HG02571 (cell line): ENCODE results near the gene CIAO2A.
A peak's percentile ranks its signal among the peaks of the same experiment; 100 is the strongest.

Experiments used
- ATAC-seq: cut with Tn5 transposase; IDR thresholded peaks from one replicate; pipeline ENCODE4 v1.9.1; 2021; ENCODE audit warnings: mild to moderate bottlenecking, moderate library complexity; ENCODE audit not compliant: unreplicated experiment

The CIAO2A gene

DNA sequence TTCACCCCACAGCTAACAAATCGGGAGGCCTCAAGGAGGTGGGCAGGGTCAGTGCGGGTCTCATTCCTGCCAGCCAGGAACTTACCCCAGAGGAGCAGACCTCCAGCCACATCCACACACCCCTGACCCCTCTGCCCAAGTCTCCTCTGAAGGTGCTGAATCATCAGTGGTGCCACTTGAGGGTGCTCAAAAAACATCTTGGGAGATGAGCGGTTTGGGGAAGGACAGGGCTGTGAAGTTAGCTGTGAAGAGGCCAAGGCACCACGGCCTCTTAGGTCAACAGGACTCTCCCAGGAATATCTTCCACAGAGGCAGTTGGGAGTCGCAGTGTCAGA lies 48.6 kb downstream of the CIAO2A start:
- no peak for ATAC-seq

DNA sequence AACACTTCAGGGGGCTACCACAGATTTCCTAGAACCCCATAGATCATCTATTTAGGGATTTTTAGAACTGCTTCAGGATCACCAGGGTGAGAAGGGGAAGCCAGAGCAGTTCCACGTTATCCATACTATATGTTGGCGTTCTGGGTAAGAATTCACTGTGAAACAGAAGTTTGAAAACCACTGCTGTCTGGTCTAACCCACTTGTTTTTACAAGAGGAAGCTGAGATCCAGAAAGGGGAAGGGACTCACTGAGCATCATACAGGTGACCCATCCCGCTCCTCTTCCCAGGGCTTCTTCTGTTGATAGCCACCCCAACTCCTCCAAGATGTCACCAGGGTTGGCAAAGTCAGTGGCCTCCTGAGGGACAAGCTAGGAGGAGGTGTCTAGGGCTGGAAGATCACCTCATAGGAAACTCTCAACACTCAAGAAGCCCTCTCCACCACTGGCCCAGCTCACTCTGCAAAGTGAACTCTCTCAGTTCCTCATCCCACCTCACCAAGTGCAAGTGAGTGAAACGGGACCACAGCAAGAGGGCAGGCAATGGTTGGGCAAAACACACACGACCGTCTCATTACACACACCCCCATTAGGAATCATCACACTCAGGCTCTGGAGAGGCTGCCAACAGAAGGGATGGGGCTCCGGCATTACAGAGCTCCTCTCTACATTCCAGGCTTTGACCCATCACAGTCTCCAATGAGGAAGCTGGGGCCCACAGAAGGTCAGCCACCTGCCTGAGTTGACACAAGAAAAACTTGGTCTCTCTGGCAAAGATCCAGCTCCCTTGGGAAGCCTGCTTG lies 49.1 kb downstream of the CIAO2A start:
- ATAC-seq, result peak; percentile 46

DNA sequence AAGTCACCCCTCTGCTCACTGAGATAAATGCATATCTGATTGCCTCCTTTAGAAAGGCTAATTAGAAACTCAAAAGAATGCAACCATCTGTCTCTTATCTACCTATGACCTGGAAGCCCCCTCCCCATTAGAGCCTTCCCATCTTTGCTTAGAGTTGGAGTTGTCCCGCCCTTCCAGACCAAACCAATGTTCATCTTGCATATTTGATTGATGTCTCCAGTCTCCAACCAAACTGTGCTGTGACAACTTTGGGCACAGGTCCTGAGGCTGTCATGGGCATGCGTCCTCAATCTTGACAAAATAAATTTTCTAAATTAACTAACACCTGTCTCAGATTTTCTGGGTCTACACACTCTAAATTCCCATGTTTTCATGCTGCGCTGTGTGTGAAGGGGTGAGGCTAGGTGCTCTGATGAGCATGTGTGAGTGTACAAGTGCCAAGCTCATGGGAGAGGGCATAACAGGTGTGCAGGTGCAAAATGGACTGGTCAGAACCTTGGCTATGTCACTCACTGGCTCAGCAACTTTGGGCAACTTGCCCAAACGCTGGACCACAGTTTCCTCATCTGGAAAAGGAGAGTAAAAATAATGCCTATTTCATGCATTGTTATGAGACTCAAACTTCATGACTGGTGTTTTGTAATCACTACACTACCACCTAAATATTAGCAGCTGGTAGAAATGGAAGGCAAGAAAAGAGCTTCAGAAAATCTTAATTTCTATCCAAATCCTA lies 54.6 kb downstream of the CIAO2A start:
- no peak for ATAC-seq

DNA sequence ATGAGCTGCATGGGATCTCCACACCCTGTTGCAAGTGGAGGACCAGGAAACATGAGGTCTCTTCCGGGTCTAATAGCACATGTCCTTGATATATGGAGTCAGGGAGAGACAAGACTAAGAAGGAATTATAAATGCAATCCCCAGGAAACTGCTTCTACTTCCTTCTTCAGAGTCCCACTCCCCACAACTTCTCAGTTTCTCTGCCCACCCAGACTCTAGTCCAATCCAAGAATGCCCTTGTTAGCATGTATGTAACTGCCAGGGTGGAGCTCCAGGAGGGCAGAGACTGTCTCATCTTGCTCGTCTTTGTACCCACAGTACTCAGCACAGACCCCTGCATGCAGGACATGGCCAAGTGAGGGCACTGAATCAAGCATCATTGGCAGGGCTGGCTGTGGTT lies 55.7 kb downstream of the CIAO2A start:
- ATAC-seq, result no peak

DNA sequence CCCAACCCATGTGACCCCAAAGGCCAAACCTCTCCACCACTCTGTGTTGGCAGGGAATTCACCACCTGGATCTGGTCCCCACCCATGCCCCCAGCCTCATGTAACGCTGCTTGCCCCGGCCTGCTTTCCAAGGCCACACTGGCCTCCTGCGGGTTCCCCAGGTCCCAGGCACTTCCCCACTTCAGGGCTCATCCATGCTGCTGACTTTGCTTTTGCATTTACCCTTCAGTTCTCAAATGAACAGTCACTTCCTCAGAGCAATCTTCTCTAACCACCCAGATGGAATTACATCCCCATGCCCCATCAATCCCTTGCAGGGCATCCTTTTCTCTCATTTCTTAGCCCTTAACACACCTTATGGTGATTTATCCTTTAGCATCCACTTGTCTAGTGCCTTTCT lies 56.5 kb downstream of the CIAO2A start:
- ATAC-seq, result no peak

DNA sequence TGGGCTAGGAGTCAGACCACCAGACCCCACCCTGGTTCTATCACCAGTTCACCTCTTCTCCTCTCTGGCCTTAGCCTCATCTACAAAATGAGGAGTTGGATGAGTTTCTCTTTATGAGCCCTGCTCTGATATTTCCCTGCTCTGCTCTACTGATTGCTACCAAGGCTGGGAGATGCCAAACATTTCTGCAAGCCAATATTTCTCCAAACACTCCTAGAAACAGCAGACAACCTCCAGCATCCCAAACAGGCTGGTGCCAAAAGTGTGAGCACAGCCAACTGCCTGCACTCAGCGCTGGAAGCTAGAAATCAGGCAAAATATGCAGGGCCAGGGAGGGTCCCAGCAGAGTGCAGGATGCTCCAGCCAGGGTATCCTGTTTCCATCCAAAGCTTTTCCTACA lies 58.1 kb downstream of the CIAO2A start:
- ATAC-seq, result no peak

DNA sequence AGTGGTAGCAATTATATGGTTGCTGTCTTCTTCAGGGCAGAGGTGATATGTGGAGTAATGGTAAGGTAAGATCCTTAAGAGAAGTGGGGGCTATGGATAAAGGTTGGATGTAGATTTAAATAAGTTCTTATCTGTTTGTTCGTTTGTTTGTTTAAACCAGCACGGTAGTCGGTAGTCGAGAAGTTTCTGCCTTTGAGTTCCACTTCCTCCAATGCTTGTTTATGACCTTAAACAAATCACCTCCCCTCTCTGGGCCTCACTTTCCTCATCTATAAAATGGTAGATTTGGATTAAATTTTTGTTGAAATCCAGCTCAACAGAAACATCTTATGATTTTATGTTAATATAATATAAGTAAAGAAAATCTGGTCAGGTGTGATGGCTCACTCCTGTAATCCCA lies 59.1 kb downstream of the CIAO2A start:
- ATAC-seq, result no peak

GRCh38 chr15:64032329-64032728 lies 61.3 kb downstream of the CIAO2A start:
- ATAC-seq, result no peak

- ATAC-seq, result no peak
These were observed 63.5 kb downstream of the CIAO2A start for GRCh38 chr15:64030123-64030522.

- no peak for ATAC-seq
These were observed 64.0 kb downstream of the CIAO2A start for GRCh38 chr15:64029633-64030032.

DNA sequence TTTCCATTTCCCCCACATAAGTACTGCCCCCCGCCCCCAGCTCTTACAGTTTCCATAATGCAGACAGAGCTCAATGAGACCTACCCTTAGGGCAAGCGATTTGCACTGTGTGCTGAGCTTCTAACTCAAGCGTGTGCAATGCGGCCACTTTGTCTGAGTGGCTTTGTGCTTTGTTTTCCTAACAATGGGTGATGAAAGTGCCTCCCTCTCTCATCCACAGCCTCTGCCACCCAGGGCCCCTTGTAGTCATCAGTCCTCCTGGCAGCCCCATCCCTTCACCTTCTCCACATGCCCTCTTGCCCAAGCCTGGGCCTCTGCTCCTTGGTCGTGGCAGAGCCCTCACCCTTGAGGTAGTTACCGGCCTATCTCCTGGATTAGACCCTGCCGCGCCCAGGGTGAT lies 64.5 kb downstream of the CIAO2A start:
- ATAC-seq, result no peak

DNA sequence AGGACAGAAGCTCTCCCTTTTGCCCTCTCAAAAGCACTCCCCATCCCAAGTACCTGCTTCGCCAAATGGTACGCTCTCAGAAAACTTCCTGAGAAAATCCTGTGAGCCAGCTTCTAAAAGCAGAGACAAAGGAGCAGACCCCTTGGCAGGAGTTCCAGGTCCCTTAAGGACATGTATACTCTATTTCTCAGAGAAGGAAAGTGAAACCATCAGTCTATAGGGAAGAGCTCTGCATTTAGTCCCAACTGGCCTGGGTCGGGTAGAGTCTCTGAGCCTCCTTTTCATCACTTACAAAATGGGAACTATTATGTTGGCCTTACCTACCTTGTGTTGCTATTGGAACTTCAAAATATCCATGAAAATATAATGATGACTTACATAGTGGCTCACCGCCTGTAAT lies 67.0 kb downstream of the CIAO2A start:
- ATAC-seq, result no peak

DNA sequence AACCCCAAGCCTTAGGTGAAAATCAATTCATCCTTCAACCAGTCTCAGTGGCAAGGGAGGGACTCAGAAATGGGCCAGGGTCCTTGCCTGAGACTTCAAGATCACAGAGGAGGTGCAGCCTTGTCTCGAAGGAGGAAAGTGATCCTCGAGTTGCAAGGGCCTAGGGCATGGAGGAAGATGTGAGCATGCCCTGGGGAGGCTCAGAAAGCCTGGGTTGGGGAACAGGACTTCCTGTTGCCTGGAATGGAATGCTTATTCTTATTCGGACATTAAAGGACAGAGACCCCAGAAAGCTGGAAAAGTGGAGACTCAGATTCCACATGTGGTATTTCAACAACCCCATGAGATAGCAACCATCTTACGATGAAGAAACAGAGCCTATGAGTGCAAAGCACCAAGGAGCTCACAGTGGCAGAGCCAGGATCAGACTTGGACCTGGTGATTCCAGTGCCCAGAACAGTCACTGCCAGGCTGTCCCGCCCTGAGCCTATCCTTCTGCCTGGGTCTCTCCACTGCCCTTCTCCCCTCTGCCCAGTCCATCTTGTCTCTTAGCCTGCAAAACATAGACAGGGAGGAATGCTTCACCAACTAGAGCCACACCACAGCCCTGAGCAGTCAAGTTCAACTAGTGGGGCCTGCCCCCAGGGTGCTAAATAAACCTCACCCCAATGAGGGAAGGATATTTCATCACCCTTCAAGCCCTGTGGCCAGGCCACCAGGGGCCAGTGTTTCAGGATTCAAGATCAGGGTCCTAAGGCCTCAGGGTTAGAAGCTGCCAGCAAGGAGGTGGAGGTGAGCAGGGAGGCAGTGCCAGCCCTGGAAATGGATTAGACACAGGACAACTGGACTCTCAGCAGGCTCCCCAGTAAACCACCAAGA lies 69.2 kb downstream of the CIAO2A start:
- no peak for ATAC-seq

DNA sequence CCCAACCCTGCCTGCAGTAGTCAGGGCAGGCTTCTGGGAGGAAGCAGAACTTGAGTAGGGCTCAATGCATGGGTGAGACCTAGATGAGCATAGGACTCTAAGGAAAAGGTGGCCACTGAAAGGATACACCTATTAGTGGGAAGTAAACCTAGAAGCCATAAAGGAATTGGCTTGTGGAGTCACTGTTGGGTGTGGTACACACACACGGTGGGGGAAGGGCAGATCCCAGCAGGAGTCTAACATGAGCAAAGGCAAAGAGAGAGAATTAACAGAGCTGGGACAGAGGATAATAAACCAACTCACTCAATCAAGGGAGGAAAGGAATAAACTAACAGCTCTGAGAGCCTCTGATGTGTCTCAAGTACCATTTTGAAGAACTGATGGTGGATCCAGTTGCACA lies 70.4 kb downstream of the CIAO2A start:
- ATAC-seq, result no peak

GRCh38 chr15:64022571-64022970 lies 71.1 kb downstream of the CIAO2A start:
- ATAC-seq, result no peak
